DND-41 (cell line): Measurements from ENCODE around the gene SCAI.
"Not testable (repeated sequence)": the region's sequence is repeated elsewhere in the genome, so short reads cannot be mapped to it uniquely, and the experiment has no call there.

Experiments used
- EZH2 ChIP-seq: IDR thresholded peaks from 3 replicates; pipeline ENCODE4 v1.6.1; 2012; ENCODE audit warnings: borderline replicate concordance, low read depth, mild to moderate bottlenecking, moderate library complexity, low read length, inconsistent platforms; ENCODE audit not compliant: severe bottlenecking
- TF ChIP-seq, protein P1 (sequence below): IDR thresholded peaks from 2 replicates; pipeline ENCODE4 v1.5.1; 2012; ENCODE audit warnings: borderline replicate concordance, low read length, moderate library complexity, mild to moderate bottlenecking; ENCODE audit not compliant: poor library complexity, severe bottlenecking; ENCODE audit errors: extremely low read depth

DNA sequence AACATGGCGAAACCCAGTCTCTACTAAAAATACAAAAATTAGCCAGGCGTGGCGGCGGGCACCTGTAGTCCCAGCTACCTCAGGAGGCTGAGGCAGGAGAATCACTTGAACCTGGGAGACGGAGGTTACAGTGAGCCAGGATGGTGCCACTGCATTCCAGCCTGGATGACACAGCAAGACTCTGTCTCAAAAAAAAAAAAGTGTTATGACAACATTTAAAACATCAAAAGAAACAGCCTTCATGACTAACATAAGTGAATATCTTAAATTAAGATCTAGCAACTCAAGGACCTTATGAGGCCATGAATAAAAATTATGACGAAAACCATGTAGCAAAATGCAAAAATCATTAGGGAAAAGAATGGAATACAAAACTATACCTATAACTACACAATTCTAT lies 19.6 kb upstream of the SCAI start:
- TF ChIP-seq, protein P1, sequence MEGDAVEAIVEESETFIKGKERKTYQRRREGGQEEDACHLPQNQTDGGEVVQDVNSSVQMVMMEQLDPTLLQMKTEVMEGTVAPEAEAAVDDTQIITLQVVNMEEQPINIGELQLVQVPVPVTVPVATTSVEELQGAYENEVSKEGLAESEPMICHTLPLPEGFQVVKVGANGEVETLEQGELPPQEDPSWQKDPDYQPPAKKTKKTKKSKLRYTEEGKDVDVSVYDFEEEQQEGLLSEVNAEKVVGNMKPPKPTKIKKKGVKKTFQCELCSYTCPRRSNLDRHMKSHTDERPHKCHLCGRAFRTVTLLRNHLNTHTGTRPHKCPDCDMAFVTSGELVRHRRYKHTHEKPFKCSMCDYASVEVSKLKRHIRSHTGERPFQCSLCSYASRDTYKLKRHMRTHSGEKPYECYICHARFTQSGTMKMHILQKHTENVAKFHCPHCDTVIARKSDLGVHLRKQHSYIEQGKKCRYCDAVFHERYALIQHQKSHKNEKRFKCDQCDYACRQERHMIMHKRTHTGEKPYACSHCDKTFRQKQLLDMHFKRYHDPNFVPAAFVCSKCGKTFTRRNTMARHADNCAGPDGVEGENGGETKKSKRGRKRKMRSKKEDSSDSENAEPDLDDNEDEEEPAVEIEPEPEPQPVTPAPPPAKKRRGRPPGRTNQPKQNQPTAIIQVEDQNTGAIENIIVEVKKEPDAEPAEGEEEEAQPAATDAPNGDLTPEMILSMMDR: not testable (repeated sequence)
- TF ChIP-seq EZH2: not testable (repeated sequence)
